HG02852 (cell line): ENCODE measurements around the gene NIP7.
"Not testable (repeated sequence)": the region's sequence is repeated elsewhere in the genome, so short reads cannot be mapped to it uniquely, and the experiment has no call there.

Experiments
- ATAC-seq: cut with Tn5 transposase; IDR thresholded peaks from one replicate; pipeline ENCODE4 v1.9.1; 2021; ENCODE audit warnings: mild to moderate bottlenecking, moderate library complexity; ENCODE audit not compliant: unreplicated experiment

NIP7 gene

GRCh38 chr16:69339289-69340094, at the start of gene NIP7, which contains the start of gene COG8:
Gene NIP7, plus strand, starts transcription at chr16:69339772. Its CDS starts 58 bp downstream, at chr16:69339830.
Gene COG8, minus strand, starts transcription at chr16:69339564. Its CDS starts 12 bp downstream, at chr16:69339552.
- ATAC-seq = peak; percentile 93

DNA sequence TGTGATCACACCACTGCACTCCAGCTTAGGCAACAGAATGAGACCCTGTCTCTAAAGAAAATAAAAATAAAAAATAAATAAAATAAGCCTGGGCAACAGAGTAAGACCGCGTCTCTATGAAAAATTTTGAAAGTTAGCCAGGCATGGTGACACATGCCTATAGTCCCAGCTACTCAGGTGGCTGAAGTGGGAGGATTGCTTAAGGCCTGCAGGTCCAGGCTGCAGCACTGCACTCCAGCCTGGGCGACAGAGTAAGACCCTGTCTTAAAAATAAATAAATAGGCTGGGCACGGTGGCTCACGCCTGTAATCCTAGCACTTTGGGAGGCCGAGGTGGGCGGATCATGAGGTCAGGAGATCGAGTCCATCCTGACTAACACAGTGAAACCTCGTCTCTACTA, 47.9 kb upstream of the NIP7 start:
- ATAC-seq = not testable (repeated sequence)

GRCh38 chr16:69293401-69293800, 46.2 kb upstream of the NIP7 start:
- no peak for ATAC-seq

DNA sequence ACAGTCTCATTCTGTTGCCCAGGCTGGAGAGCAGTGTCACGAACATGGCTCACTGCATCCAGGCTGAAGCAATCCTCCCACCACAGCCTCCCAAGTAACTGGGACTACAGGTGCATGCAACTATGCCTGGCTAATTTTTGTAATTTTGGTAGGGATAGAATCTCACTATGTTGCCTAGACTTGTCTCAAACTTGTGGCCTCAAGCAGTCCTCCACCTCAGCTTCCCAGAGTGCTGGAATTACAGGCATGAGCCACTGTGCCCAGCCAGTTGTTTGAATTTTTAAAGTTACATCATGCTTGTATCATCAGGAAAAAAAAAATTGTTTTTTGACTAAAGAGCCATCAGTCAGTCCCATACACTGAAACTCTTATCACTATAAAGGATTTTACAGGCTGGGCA, 45.5 kb upstream of the NIP7 start:
- ATAC-seq = no peak

- ATAC-seq = not testable (repeated sequence)
These were observed 42.8 kb upstream of the NIP7 start for GRCh38 chr16:69296771-69297170.

DNA sequence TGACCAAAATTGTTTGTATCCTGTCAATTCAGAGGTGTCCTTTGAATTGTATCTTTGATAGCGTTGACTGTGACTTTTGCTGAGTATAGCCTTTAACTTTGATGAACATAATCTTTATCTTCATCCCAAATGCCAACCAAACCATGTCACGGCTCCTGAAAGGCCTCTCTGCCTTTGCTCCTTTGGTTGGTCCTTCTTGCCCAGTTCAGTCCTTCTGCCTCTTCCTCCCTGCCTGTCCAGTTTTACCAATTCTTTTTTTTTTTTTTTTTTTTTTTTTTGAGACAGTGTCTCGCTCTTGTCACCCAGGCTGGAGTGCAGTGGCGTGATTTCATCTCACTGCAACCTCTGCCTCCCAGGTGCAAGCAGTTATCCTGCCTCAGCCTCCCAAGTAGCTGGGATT, 41.3 kb upstream of the NIP7 start:
- no peak for ATAC-seq

DNA sequence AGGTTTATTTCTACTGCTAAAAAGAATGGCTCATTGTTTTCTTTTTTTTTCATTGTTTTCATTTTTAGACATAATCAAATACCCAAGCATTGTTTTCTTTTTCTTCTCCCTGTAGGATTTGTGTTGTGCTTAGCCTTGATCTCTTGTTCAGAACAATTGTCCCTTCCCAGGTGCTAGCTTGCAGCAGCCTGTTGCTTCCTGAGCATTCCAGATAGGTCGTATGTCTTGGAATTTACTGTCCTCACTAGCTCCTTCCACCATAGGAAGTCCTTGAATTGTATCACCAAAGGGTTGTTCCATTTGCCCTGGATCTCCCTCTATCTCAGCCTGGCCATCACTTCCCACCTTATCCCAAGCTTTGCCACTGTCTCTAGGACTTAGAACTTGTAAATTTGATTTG, 38.4 kb upstream of the NIP7 start:
- no peak for ATAC-seq

DNA sequence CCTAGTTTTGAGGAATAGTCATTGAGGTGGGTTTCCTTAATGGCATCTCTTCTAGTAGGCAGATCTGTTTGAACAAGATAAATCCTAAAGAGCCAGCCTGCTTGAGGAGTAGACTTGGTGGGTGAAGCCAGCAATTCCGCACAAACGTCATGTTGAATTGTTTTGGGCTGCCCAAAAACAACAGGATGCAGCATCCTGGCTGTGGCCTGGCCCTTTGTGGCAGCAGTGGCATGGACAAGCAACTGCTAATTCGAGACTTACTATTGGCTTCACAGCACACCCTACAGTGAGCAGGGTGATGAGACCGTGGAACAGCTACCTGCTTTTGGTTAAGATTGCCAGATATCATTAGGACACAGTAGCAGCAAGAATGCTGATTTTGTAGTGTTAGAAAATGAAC, 37.7 kb upstream of the NIP7 start:
- no peak for ATAC-seq

DNA sequence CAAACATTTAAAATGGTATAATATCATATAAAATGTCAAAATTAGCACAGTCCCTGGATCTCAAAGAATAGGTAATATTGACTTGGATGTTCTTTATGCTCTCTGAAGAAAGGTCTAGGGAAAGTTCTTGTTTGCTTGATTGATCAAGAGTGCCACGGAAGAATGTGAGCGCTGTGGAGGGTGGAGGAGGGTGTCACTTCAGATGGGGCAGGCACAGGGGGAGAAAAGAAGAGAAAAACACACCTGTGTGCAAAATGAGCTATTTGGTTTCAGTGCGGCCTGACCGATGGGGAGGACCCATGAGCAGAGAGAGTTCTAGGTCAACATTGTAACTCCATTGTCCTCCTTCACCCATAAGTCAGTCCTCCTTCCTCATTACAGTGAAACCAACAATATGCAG, 37.3 kb upstream of the NIP7 start:
- no peak for ATAC-seq

DNA sequence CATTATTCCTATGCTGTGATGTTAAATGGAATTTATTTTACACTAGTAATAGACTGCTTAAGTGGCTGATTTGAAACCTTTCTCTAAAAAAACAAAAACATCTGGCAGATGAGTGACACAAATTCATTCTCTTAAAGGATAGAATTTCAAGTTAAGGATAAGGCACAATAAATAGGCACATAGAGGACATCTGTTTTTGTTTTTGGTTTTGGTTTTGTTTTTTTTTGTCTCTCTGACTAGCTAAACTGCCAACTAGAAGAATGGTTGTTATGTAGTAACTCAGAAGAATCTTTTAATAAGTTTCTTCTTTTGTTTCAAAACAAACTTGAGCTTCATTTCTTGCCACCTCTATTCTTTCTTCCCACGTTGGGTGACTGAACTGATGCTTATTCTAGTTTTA, 33.5 kb upstream of the NIP7 start:
- no peak for ATAC-seq

DNA sequence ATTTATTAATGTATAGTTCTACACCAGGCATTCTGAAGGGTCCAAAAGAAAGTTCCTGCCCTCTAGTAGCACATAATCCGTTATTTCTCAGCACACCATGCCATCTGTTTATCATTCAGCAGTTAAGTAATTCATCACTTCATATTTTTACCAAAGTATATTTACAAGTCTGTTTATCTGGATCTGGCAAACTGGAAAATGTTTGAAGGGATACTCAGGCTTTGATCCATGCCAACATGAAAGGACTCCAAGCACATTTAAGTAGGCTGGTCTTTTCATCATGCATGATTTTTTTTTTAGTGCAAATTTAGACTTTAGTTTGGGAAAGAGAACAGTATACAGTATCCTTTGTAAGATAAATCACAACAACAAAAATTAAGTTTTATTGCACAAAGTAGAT, 32.5 kb upstream of the NIP7 start:
- no peak for ATAC-seq

GRCh38 chr16:69307856-69308255, 31.7 kb upstream of the NIP7 start:
- no peak for ATAC-seq

GRCh38 chr16:69309316-69309715, 30.3 kb upstream of the NIP7 start:
- no peak for ATAC-seq

GRCh38 chr16:69310653-69311532, 28.7 kb upstream of the NIP7 start, which contains the start of gene VPS4A:
Gene VPS4A, plus strand, starts transcription at chr16:69311350. Its CDS starts 162 bp downstream, at chr16:69311512.
- ATAC-seq = peak; percentile 92

- peak; percentile 47 for ATAC-seq
These were observed 27.8 kb upstream of the NIP7 start for GRCh38 chr16:69311533-69312387.

DNA sequence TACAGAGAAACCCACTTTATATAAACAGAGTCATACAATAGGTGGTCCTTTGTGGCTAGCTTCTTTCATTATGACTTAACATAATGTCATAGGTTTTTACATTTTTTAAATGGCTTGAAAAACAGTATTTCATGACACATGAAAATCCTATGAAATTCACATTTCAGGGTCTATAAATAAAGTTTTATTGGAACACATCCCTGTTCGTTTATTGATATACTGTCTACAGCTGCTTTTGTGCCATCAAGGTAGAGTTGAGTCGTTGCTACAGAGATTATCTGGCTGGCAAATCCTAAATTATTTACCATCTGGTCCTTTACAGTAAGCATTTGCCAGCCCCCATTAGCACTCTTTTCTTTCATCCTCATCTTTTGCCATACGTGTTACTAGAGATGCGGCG, 26.1 kb upstream of the NIP7 start:
- no peak for ATAC-seq

DNA sequence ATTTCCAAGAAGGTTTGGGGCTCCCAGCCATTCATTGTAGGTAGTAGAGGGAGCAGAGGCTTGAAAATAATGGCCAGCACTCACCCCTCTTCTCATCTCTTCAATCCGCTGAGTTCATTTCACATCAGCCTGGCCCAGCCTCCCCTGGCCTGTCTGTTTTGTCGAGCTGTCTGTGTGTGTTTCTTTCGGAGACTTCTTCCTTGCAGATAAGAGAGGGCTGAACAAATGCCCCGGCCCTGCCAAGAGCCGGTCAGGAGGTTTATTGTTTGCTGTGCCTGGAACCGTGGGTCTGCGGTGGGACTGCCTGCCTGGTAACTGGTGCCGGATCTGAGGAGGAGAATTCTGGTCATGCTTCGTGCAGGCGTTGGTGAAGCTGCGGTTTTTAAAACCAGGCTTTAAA, 25.0 kb upstream of the NIP7 start:
- no peak for ATAC-seq

- no peak for ATAC-seq
These were observed 23.9 kb upstream of the NIP7 start for GRCh38 chr16:69315486-69316311.

GRCh38 chr16:69316595-69317034, 23.0 kb upstream of the NIP7 start:
- no peak for ATAC-seq
